ENCODE results near the gene KCNQ1.

KCNQ1 gene

DNA sequence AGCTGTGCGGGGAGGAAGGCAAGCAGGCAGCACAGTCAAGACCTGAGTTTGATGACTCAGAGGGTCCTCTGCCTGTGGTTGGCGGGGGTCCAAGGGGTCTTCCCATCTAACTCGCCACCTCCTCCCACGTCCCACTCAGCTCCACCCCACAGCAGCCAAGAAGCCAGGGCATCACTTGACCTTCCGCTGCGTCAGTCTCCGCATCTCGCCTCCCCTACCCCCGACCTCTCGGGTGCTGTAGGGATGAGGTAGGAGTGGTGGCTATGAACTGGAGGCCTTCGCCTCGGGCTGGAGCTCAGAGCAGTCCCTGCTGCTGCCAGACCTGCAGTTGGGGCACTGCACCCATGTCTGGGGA is 350.1 kb downstream of the KCNQ1 start:
- WGBS (ENCODE audit: insufficient coverage): 89% methylated on average over 5 of the region's 12 CpGs
- ChIA-PET POLR2A (no interaction called here), CTCF (interaction anchor here (0.6 to 1.6 kb wide), 6 partner anchors 13 to 262 kb away, joined by 3 to 7 read pairs (median 4); no protein-coding TSS in a partner anchor)
- no peaks in the 10 kb centered on the region for H3K36me3 ChIP-seq (ENCODE audit: control insufficient read depth in 4 of 4, insufficient read depth in 4 of 4, low read length in 3 of 4)
- no peak overlapping the region for H3K27ac ChIP-seq (ENCODE audit: insufficient read depth in 1 of 2, low read depth in 1 of 2, low read length in 2 of 2, poor library complexity in 1 of 2, severe bottlenecking in 2 of 2)
- H3K4me3 ChIP-seq (ENCODE audit: control insufficient read depth in 1 of 7, extremely low read depth in 1 of 7, insufficient read depth in 4 of 7, low read depth in 2 of 7, low read length in 6 of 7): no peak overlapping the region
- DNase-seq: peak in 2 of 3 donors; percentile 56 to 61
- no peaks in the 10 kb centered on the region for H3K27me3 ChIP-seq (replicated peaks in 2 of 5; ENCODE audit: control insufficient read depth in 4 of 5, insufficient read depth in 5 of 5, low read length in 4 of 5)
- peaks cover 0 to 11% (median 8%) of the 10 kb centered on the region in 5 experiments for H3K9me3 ChIP-seq (ENCODE audit: control extremely low read depth in 1 of 5, control insufficient read depth in 4 of 5, insufficient read depth in 2 of 5, low read depth in 1 of 5, low read length in 4 of 5)
- H3K4me1 ChIP-seq (ENCODE audit: control extremely low read depth in 1 of 4, control insufficient read depth in 4 of 4, insufficient read depth in 4 of 4, low read length in 3 of 4): peaks cover 0 to 33% (median 27%) of the 10 kb centered on the region in 4 experiments

DNA sequence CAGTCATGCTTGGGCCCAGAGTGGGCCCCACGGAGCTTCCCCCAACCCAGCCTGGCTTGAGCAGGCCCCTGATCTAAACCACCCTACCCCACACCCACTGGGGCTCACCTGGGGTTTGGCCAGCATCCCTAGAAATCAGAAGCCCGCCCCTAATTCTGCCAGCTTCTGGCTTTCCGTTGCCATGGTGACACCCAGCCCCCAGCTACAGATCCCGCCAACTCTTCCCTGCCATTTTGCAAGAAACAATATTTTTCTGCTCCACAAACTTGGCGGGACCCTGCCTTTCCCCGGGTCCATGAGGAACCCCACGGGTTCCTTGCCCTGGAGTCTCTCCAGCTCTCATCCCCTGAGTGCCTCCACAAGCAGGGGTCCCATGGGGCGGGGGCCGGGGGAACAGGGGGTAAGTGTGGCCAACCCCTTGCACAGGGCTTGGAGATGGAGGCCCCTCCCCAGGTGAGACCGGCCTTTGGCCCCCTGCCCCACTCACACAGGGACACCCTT is 350.7 kb downstream of the KCNQ1 start:
- Histone ChIP-seq H3K27ac (ENCODE audit: insufficient read depth in 1 of 2, low read depth in 1 of 2, low read length in 2 of 2, poor library complexity in 1 of 2, severe bottlenecking in 2 of 2) (no peak overlapping the region), H3K9me3 (ENCODE audit: control extremely low read depth in 1 of 5, control insufficient read depth in 4 of 5, insufficient read depth in 2 of 5, low read depth in 1 of 5, low read length in 4 of 5) (peaks cover 0 to 14% (median 8%) of the 10 kb centered on the region in 5 experiments), H3K36me3 (ENCODE audit: control insufficient read depth in 4 of 4, insufficient read depth in 4 of 4, low read length in 3 of 4) (no peaks in the 10 kb centered on the region), H3K4me1 (ENCODE audit: control extremely low read depth in 1 of 4, control insufficient read depth in 4 of 4, insufficient read depth in 4 of 4, low read length in 3 of 4) (peaks cover 0 to 33% (median 27%) of the 10 kb centered on the region in 4 experiments), H3K4me3 (ENCODE audit: control insufficient read depth in 1 of 7, extremely low read depth in 1 of 7, insufficient read depth in 4 of 7, low read depth in 2 of 7, low read length in 6 of 7) (no peak overlapping the region), H3K27me3 (replicated peaks in 2 of 5; ENCODE audit: control insufficient read depth in 4 of 5, insufficient read depth in 5 of 5, low read length in 4 of 5) (no peaks in the 10 kb centered on the region)
- 100% methylated on average over 9 of the region's 10 CpGs for WGBS (ENCODE audit: insufficient coverage)
- no peak for DNase-seq
- ChIA-PET CTCF (interaction anchor here (0.8 to 1.6 kb wide), 5 partner anchors 14 to 262 kb away, joined by 3 to 7 read pairs (median 4); no protein-coding TSS in a partner anchor), POLR2A (no interaction called here)

DNA sequence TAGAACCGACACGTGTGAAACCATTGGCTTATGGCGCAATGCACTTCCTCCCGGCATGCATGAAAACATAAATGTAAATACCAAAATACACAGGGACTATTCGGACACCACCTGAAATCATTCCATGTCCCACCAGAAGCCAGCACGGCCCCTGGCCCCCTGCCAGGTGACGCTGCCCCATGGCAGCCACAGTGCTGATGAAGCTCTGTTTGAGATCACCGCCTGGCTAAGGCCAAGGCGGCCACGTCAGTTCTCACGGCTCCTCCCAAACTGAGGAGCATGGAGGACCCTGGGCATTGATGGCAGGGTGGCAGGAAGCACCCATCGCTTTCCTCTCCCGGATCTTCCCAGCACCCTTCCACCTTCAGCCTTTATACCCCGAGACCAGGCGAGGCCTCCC is 351.3 kb downstream of the KCNQ1 start:
- Histone ChIP-seq H3K4me3 (ENCODE audit: control insufficient read depth in 1 of 7, extremely low read depth in 1 of 7, insufficient read depth in 4 of 7, low read depth in 2 of 7, low read length in 6 of 7) (no peak overlapping the region), H3K27me3 (replicated peaks in 2 of 5; ENCODE audit: control insufficient read depth in 4 of 5, insufficient read depth in 5 of 5, low read length in 4 of 5) (no peaks in the 10 kb centered on the region), H3K4me1 (ENCODE audit: control extremely low read depth in 1 of 4, control insufficient read depth in 4 of 4, insufficient read depth in 4 of 4, low read length in 3 of 4) (peaks cover 0 to 28% (median 24%) of the 10 kb centered on the region in 4 experiments), H3K36me3 (ENCODE audit: control insufficient read depth in 4 of 4, insufficient read depth in 4 of 4, low read length in 3 of 4) (no peaks in the 10 kb centered on the region), H3K9me3 (ENCODE audit: control extremely low read depth in 1 of 5, control insufficient read depth in 4 of 5, insufficient read depth in 2 of 5, low read depth in 1 of 5, low read length in 4 of 5) (peaks cover 0 to 14% (median 8%) of the 10 kb centered on the region in 5 experiments), H3K27ac (ENCODE audit: insufficient read depth in 1 of 2, low read depth in 1 of 2, low read length in 2 of 2, poor library complexity in 1 of 2, severe bottlenecking in 2 of 2) (no peak overlapping the region)
- POLR2A ChIA-PET: no interaction called here
- CTCF ChIA-PET: no interaction called here
- 88% methylated on average over 13 of the region's 15 CpGs for WGBS (ENCODE audit: insufficient coverage)
- no peak for DNase-seq

DNA sequence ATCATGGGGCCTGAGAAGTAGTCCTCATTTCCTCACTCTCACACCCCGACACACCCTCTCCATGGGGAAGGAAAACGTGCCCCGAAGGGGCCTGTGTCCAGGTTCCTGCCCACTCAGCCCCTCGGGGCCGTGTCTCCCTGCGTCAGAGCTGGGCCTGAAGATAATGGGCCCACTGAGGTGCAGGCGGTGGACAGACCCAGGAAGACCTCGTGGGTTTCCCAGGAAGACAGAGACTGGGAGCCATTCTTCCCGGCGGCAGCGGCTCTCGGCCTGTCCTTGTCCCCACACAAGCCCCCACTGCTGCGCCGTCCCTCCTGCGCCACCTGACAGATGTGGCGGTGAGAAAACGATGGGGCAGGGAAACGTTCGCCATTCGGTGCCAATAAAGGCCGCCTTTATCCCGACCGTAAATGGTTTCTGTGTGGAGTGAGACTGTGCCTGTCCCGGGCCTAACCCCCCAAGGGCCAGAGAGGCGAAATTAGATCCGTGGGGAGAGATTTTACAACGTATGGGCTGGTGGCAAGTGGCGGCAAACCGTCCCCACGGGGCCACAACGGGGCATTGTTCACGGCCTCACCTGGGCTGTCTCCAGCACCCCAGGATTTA is 351.8 kb downstream of the KCNQ1 start:
- ChIA-PET POLR2A (no interaction called here), CTCF (no interaction called here)
- Histone ChIP-seq H3K9me3 (ENCODE audit: control extremely low read depth in 1 of 5, control insufficient read depth in 4 of 5, insufficient read depth in 2 of 5, low read depth in 1 of 5, low read length in 4 of 5) (peaks cover 0 to 14% (median 8%) of the 10 kb centered on the region in 5 experiments), H3K36me3 (ENCODE audit: control insufficient read depth in 4 of 4, insufficient read depth in 4 of 4, low read length in 3 of 4) (no peaks in the 10 kb centered on the region), H3K27ac (ENCODE audit: insufficient read depth in 1 of 2, low read depth in 1 of 2, low read length in 2 of 2, poor library complexity in 1 of 2, severe bottlenecking in 2 of 2) (no peak overlapping the region), H3K27me3 (replicated peaks in 2 of 5; ENCODE audit: control insufficient read depth in 4 of 5, insufficient read depth in 5 of 5, low read length in 4 of 5) (no peaks in the 10 kb centered on the region), H3K4me1 (ENCODE audit: control extremely low read depth in 1 of 4, control insufficient read depth in 4 of 4, insufficient read depth in 4 of 4, low read length in 3 of 4) (peaks cover 0 to 24% (median 22%) of the 10 kb centered on the region in 4 experiments), H3K4me3 (ENCODE audit: control insufficient read depth in 1 of 7, extremely low read depth in 1 of 7, insufficient read depth in 4 of 7, low read depth in 2 of 7, low read length in 6 of 7) (no peak overlapping the region)
- WGBS (ENCODE audit: insufficient coverage): 92% methylated on average over 18 of the region's 32 CpGs
- no peak for DNase-seq

DNA sequence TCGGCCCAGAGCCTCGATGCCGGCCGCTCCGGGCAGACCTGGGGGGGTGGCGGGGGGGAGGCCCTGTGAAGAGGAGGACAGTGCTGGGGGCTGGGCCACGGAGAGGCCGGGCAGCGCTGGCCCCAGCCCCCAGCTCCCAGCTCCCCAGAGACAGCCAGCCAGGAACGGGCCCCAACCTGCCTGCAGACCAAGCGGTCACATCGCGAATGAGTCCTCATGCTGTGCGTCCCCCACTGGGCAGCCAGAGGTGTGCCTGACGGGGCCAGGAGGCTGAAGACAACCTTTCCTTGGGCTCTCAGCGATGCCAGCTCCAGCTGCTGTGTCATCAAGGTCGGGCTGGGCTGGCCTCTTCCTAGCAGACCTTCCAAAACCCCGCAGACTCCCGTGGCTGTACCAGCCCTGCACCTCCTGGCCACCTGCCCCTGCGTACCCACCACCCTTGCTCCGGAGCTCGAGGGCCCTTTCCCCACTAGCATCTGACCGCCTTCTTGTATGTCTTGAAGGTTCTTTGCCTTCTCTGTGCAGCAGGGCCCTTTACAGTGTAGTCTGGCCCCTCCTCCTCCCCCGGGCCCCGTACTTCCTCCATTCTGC is 352.4 kb downstream of the KCNQ1 start:
- WGBS (ENCODE audit: insufficient coverage): 95% methylated on average over 24 of the region's 25 CpGs
- Histone ChIP-seq H3K27ac (ENCODE audit: insufficient read depth in 1 of 2, low read depth in 1 of 2, low read length in 2 of 2, poor library complexity in 1 of 2, severe bottlenecking in 2 of 2) (no peak overlapping the region), H3K9me3 (ENCODE audit: control extremely low read depth in 1 of 5, control insufficient read depth in 4 of 5, insufficient read depth in 2 of 5, low read depth in 1 of 5, low read length in 4 of 5) (peaks cover 0 to 14% (median 8%) of the 10 kb centered on the region in 5 experiments), H3K27me3 (replicated peaks in 2 of 5; ENCODE audit: control insufficient read depth in 4 of 5, insufficient read depth in 5 of 5, low read length in 4 of 5) (no peaks in the 10 kb centered on the region), H3K4me3 (ENCODE audit: control insufficient read depth in 1 of 7, extremely low read depth in 1 of 7, insufficient read depth in 4 of 7, low read depth in 2 of 7, low read length in 6 of 7) (no peak overlapping the region), H3K4me1 (ENCODE audit: control extremely low read depth in 1 of 4, control insufficient read depth in 4 of 4, insufficient read depth in 4 of 4, low read length in 3 of 4) (peaks cover 0 to 24% (median 16%) of the 10 kb centered on the region in 4 experiments), H3K36me3 (ENCODE audit: control insufficient read depth in 4 of 4, insufficient read depth in 4 of 4, low read length in 3 of 4) (no peaks in the 10 kb centered on the region)
- ChIA-PET POLR2A (no interaction called here), CTCF (no interaction called here)
- DNase-seq: no peak

DNA sequence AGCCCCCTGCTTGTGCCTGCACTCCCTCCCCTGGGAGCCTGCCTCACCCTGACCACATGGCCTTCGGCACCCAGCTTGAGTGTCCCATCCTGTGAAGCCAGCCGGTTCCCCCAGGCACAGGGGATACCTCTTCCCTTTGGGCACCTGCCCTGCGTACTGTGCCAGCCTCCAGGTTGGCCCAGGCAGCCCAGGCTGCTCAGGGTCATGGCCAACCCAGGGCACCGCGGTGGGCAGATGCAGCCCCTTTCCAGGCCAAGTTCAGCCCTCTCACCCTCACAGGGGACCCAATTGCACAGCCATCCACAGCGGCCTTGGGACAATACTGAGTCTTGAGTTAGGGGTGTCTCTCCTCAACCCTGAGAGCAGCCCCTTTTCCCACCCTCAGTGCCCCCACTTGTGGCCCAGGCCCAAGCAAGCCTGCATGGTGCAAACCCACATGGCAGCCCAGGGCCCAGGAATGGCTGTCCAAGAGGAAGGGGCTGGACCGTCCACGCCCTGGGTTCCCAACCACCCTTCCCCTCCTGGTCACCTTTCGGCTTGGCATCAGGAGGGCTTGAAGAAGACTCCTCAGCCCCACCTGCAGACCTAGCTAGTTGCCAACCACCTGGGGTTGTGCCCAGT is 353.0 kb downstream of the KCNQ1 start:
- no peaks in the 10 kb centered on the region for H3K36me3 ChIP-seq (ENCODE audit: control insufficient read depth in 4 of 4, insufficient read depth in 4 of 4, low read length in 3 of 4)
- ChIA-PET POLR2A (no interaction called here), CTCF (interaction anchor here (1.1 to 1.5 kb wide), 3 partner anchors 8 to 30 kb away, joined by 3 to 4 read pairs (median 3); no protein-coding TSS in a partner anchor)
- H3K27ac ChIP-seq (ENCODE audit: insufficient read depth in 1 of 2, low read depth in 1 of 2, low read length in 2 of 2, poor library complexity in 1 of 2, severe bottlenecking in 2 of 2): no peak overlapping the region
- H3K27me3 ChIP-seq (replicated peaks in 2 of 5; ENCODE audit: control insufficient read depth in 4 of 5, insufficient read depth in 5 of 5, low read length in 4 of 5): no peaks in the 10 kb centered on the region
- WGBS (ENCODE audit: insufficient coverage): 100% methylated on average over 7 of the region's 9 CpGs
- DNase-seq: no peak
- H3K4me1 ChIP-seq (ENCODE audit: control extremely low read depth in 1 of 4, control insufficient read depth in 4 of 4, insufficient read depth in 4 of 4, low read length in 3 of 4): peaks cover 0 to 24% (median 14%) of the 10 kb centered on the region in 4 experiments
- H3K9me3 ChIP-seq (ENCODE audit: control extremely low read depth in 1 of 5, control insufficient read depth in 4 of 5, insufficient read depth in 2 of 5, low read depth in 1 of 5, low read length in 4 of 5): peaks cover 0 to 14% (median 8%) of the 10 kb centered on the region in 5 experiments
- H3K4me3 ChIP-seq (ENCODE audit: control insufficient read depth in 1 of 7, extremely low read depth in 1 of 7, insufficient read depth in 4 of 7, low read depth in 2 of 7, low read length in 6 of 7): no peak overlapping the region

Measured in common myeloid progenitor, CD34-positive (primary cell).